ENCODE results near the gene CFAP46. TPM values are rescaled to one million over a fixed set of nuclear protein-coding genes. Genes with fewer than 3 reads are reported as not detected.
"Not testable (repeated sequence)": the region's sequence is repeated elsewhere in the genome, so short reads cannot be mapped to it uniquely, and the experiment has no call there.

The CFAP46 gene
- polyA plus RNA-seq, 2 donors = 0.40 to 0.73 TPM

DNA sequence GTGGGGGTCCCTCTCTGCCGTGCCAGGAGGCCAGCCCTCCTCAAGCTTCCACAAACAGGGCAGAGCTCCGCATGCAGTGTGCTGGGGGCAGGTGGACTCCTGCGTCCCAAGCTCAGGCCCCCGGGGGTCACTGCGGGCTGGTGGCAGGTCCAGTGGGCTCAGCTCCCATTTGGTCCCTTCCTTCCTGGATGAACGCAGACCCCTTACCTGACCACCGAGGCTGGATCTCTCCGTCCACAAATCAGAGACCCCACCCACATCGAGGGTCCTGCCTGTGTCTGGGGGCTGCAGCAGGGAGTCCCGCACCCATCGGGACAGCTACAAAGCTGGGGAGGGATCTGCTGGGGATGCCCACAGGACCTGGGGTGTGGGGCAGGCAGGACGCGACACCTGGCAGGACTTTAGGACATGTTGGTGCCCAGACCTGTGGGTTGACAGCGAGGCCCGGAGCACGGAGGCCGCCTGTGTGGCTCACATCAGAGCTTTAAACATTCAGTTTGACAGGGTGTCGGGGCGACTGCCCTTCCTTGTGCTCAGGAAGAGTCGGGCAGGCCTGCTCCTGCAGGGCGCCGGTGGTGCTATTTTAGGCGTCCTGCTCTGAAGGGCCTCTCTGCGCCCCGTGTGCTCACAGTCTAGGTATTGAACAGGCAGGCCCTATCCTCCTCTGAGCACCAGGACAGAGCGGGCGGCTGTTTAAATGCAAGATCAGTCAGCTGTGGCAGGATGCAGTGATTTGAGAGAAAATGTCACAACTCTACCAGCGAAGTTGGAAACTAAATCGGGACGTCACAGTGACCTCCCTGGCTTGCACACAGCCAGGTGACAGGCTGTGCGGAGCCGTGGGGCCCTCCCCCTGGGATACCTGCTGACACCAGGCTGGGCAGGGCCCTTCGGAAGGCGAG is 15.9 kb upstream of the CFAP46 start:
- H3K27me3 ChIP-seq (ENCODE audit: control insufficient read depth in 1 of 2, insufficient read depth in 2 of 2, low read length in 2 of 2) = no peaks in the 10 kb centered on the region
- H3K4me3 ChIP-seq (ENCODE audit: low read depth in 1 of 2, low read length in 2 of 2) = no peak overlapping the region
- H3K4me1 ChIP-seq (ENCODE audit: control insufficient read depth in 2 of 2, insufficient read depth in 2 of 2, low read length in 1 of 2) = peaks cover 8 to 13% of the 10 kb centered on the region in 2 donors
- no peak overlapping the region for H3K27ac ChIP-seq (ENCODE audit: low read depth in 2 of 2, low read length in 1 of 2)
- H3K36me3 ChIP-seq (ENCODE audit: control insufficient read depth in 2 of 2, insufficient read depth in 2 of 2, low read length in 1 of 2) = no peaks in the 10 kb centered on the region
- WGBS, 2 donors = 73 to 79% methylated on average over 34 of the region's 34 CpGs
- H3K9me3 ChIP-seq (ENCODE audit: control insufficient read depth in 2 of 2, insufficient read depth in 1 of 2, low read depth in 1 of 2, low read length in 1 of 2) = no peaks in the 10 kb centered on the region

- no peaks in the 10 kb centered on the region for H3K27me3 ChIP-seq (ENCODE audit: control insufficient read depth in 1 of 2, insufficient read depth in 2 of 2, low read length in 2 of 2)
- 88% methylated on average over 10 of the region's 10 CpGs for WGBS, 2 donors
- H3K36me3 ChIP-seq (ENCODE audit: control insufficient read depth in 2 of 2, insufficient read depth in 2 of 2, low read length in 1 of 2) = no peaks in the 10 kb centered on the region
Observed at GRCh38 chr10:132957131-132957530, 14.8 kb upstream of the CFAP46 start.

DNA sequence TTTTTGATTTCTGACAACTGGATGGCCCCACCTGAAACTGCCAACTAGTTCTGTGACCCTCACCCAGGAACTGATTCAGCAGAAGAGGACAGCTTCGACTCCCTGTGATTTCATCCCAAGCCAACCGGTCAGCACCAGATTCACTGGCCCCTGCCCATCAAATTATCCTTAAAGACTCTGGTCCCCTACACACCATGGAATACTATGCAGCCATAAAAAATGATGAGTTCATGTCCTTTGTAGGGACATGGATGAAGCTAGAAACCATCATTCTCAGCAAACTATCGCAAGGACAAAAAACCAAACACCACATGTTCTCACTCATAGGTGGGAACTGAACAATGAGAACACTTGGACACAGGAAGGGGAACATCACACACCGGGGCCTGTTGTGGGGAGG is 13.9 kb upstream of the CFAP46 start:
- H3K9me3 ChIP-seq (ENCODE audit: control insufficient read depth in 2 of 2, insufficient read depth in 1 of 2, low read depth in 1 of 2, low read length in 1 of 2); H3K4me1 ChIP-seq (ENCODE audit: control insufficient read depth in 2 of 2, insufficient read depth in 2 of 2, low read length in 1 of 2); H3K27me3 ChIP-seq (ENCODE audit: control insufficient read depth in 1 of 2, insufficient read depth in 2 of 2, low read length in 2 of 2); H3K4me3 ChIP-seq (ENCODE audit: low read depth in 1 of 2, low read length in 2 of 2); H3K27ac ChIP-seq (ENCODE audit: low read depth in 2 of 2, low read length in 1 of 2); H3K36me3 ChIP-seq (ENCODE audit: control insufficient read depth in 2 of 2, insufficient read depth in 2 of 2, low read length in 1 of 2): not testable (repeated sequence)
- 89 to 95% methylated on average over 3 of the region's 4 CpGs for WGBS, 2 donors

More at GRCh38 chr10:132957131-132957530, 14.8 kb upstream of the CFAP46 start:
- H3K9me3 ChIP-seq (ENCODE audit: control insufficient read depth in 2 of 2, insufficient read depth in 1 of 2, low read depth in 1 of 2, low read length in 1 of 2) = no peaks in the 10 kb centered on the region
- no peak overlapping the region for H3K27ac ChIP-seq (ENCODE audit: low read depth in 2 of 2, low read length in 1 of 2)
- no peak overlapping the region for H3K4me3 ChIP-seq (ENCODE audit: low read depth in 1 of 2, low read length in 2 of 2)
- H3K4me1 ChIP-seq (ENCODE audit: control insufficient read depth in 2 of 2, insufficient read depth in 2 of 2, low read length in 1 of 2) = peaks cover 8 to 13% of the 10 kb centered on the region in 2 donors

DNA sequence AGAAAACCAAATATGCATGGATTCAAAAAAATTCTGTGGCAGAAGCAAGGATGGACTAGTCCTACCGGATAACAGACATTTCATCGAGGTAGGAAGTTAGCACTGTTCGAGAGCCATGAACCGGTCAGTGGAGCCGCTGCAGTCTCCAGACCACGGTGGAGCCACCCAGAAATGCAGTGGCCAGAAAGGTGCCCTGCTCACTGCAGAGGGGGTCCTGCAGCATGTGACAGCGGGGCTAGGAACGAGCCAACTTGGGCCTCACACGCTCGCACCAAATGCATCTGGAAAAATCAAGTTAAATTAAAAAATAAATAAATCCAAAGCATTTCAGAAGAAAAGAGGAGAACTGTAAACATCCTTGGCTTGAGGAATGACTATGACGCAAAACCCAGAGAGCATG is 13.1 kb upstream of the CFAP46 start:
- Histone ChIP-seq H3K4me3 (ENCODE audit: low read depth in 1 of 2, low read length in 2 of 2) (no peak overlapping the region), H3K9me3 (ENCODE audit: control insufficient read depth in 2 of 2, insufficient read depth in 1 of 2, low read depth in 1 of 2, low read length in 1 of 2) (no peaks in the 10 kb centered on the region), H3K27me3 (ENCODE audit: control insufficient read depth in 1 of 2, insufficient read depth in 2 of 2, low read length in 2 of 2) (no peaks in the 10 kb centered on the region), H3K4me1 (ENCODE audit: control insufficient read depth in 2 of 2, insufficient read depth in 2 of 2, low read length in 1 of 2) (peaks cover 3 to 8% of the 10 kb centered on the region in 2 donors), H3K27ac (ENCODE audit: low read depth in 2 of 2, low read length in 1 of 2) (no peak overlapping the region), H3K36me3 (ENCODE audit: control insufficient read depth in 2 of 2, insufficient read depth in 2 of 2, low read length in 1 of 2) (no peaks in the 10 kb centered on the region)
- 85 to 88% methylated on average over 11 of the region's 11 CpGs for WGBS, 2 donors

DNA sequence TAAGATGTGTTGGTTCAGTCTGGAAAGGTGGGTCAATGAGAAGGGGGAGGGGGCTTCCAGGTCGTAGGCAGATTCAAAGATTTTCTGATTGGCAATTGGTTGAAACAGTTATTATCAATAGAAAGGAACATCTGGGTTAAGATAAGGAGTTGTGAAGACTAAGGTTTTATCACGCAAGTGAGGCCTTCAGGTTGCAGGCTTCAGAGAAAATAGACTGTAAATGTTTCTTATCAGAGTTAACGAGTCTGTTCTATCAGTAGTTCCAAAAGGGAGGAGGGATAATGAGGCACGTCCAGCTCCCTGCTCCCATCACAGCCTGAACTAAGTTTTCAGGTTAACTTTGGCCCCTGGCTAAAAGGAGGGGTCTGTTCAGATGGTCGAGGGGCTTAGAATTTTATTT is 11.1 kb upstream of the CFAP46 start:
- Histone ChIP-seq H3K9me3 (ENCODE audit: control insufficient read depth in 2 of 2, insufficient read depth in 1 of 2, low read depth in 1 of 2, low read length in 1 of 2) (no peaks in the 10 kb centered on the region), H3K27me3 (ENCODE audit: control insufficient read depth in 1 of 2, insufficient read depth in 2 of 2, low read length in 2 of 2) (no peaks in the 10 kb centered on the region), H3K27ac (ENCODE audit: low read depth in 2 of 2, low read length in 1 of 2) (no peak overlapping the region)

DNA sequence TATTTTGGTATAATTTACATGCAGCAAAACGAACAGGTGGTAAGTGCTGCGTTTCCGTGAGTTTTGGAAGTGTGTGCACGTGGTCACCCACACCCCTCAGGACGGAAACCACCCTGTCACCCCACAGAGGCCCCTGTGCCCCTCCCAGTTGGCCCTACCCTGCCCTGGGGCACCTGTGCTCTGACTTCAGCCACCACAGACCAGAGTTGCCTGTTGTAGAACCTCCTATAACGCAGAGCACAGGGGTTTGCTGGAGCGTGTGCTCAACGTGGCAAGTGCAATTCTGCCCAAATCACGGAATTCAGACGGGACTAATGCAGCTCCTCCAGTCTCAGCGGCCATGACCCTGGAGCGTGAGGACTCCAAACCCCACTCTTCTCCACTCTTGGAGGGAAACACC is 9.6 kb upstream of the CFAP46 start:
- H3K4me1 ChIP-seq (ENCODE audit: control insufficient read depth in 2 of 2, insufficient read depth in 2 of 2, low read length in 1 of 2) = no peaks in the 10 kb centered on the region
- H3K27me3 ChIP-seq (ENCODE audit: control insufficient read depth in 1 of 2, insufficient read depth in 2 of 2, low read length in 2 of 2) = no peaks in the 10 kb centered on the region
- no peak overlapping the region for H3K27ac ChIP-seq (ENCODE audit: low read depth in 2 of 2, low read length in 1 of 2)
- H3K4me3 ChIP-seq (ENCODE audit: low read depth in 1 of 2, low read length in 2 of 2) = no peak overlapping the region
- H3K9me3 ChIP-seq (ENCODE audit: control insufficient read depth in 2 of 2, insufficient read depth in 1 of 2, low read depth in 1 of 2, low read length in 1 of 2) = no peaks in the 10 kb centered on the region
- no peaks in the 10 kb centered on the region for H3K36me3 ChIP-seq (ENCODE audit: control insufficient read depth in 2 of 2, insufficient read depth in 2 of 2, low read length in 1 of 2)
- WGBS, 2 donors = 63 to 70% methylated on average over 12 of the region's 12 CpGs

More for the DNA sequence above, 11.1 kb upstream of the CFAP46 start:
- Histone ChIP-seq H3K36me3 (ENCODE audit: control insufficient read depth in 2 of 2, insufficient read depth in 2 of 2, low read length in 1 of 2) (no peaks in the 10 kb centered on the region), H3K4me1 (ENCODE audit: control insufficient read depth in 2 of 2, insufficient read depth in 2 of 2, low read length in 1 of 2) (no peaks in the 10 kb centered on the region), H3K4me3 (ENCODE audit: low read depth in 1 of 2, low read length in 2 of 2) (no peak overlapping the region)
- WGBS, 2 donors = 41 to 49% methylated on average over 5 of the region's 5 CpGs

DNA sequence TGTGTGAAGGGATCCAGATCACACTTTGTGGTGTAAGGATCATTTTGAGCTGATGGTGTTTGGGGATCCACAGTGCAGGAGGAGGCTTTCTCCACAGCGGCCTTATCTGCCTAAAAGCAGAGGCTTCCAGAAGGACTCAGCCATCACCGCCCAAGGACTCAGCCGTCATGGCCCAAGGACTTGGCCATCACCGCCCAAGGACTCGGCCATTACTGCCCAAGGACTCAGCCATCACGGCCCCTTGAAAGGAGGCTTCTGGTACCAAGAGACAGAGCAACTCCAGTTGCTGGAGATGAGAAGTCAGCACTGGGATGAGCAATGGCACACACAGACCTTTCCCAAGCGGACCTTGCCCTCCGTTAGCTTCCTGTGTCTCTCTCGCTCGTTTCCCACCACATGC is 6.0 kb upstream of the CFAP46 start:
- Histone ChIP-seq H3K27me3 (ENCODE audit: control insufficient read depth in 1 of 2, insufficient read depth in 2 of 2, low read length in 2 of 2) (no peaks in the 10 kb centered on the region), H3K36me3 (ENCODE audit: control insufficient read depth in 2 of 2, insufficient read depth in 2 of 2, low read length in 1 of 2) (no peaks in the 10 kb centered on the region), H3K27ac (ENCODE audit: low read depth in 2 of 2, low read length in 1 of 2) (no peak overlapping the region), H3K4me1 (ENCODE audit: control insufficient read depth in 2 of 2, insufficient read depth in 2 of 2, low read length in 1 of 2) (no peaks in the 10 kb centered on the region), H3K9me3 (ENCODE audit: control insufficient read depth in 2 of 2, insufficient read depth in 1 of 2, low read depth in 1 of 2, low read length in 1 of 2) (no peaks in the 10 kb centered on the region), H3K4me3 (ENCODE audit: low read depth in 1 of 2, low read length in 2 of 2) (no peak overlapping the region)
- 85 to 86% methylated on average over 10 of the region's 10 CpGs for WGBS, 2 donors

GRCh38 chr10:132947843-132948242 is 5.5 kb upstream of the CFAP46 start:
- H3K4me3 ChIP-seq (ENCODE audit: low read depth in 1 of 2, low read length in 2 of 2) = no peak overlapping the region
- H3K36me3 ChIP-seq (ENCODE audit: control insufficient read depth in 2 of 2, insufficient read depth in 2 of 2, low read length in 1 of 2) = no peaks in the 10 kb centered on the region
- no peaks in the 10 kb centered on the region for H3K4me1 ChIP-seq (ENCODE audit: control insufficient read depth in 2 of 2, insufficient read depth in 2 of 2, low read length in 1 of 2)
- WGBS, 2 donors = 81 to 84% methylated on average over 6 of the region's 6 CpGs
- no peak overlapping the region for H3K27ac ChIP-seq (ENCODE audit: low read depth in 2 of 2, low read length in 1 of 2)
- H3K27me3 ChIP-seq (ENCODE audit: control insufficient read depth in 1 of 2, insufficient read depth in 2 of 2, low read length in 2 of 2) = no peaks in the 10 kb centered on the region
- no peaks in the 10 kb centered on the region for H3K9me3 ChIP-seq (ENCODE audit: control insufficient read depth in 2 of 2, insufficient read depth in 1 of 2, low read depth in 1 of 2, low read length in 1 of 2)

DNA sequence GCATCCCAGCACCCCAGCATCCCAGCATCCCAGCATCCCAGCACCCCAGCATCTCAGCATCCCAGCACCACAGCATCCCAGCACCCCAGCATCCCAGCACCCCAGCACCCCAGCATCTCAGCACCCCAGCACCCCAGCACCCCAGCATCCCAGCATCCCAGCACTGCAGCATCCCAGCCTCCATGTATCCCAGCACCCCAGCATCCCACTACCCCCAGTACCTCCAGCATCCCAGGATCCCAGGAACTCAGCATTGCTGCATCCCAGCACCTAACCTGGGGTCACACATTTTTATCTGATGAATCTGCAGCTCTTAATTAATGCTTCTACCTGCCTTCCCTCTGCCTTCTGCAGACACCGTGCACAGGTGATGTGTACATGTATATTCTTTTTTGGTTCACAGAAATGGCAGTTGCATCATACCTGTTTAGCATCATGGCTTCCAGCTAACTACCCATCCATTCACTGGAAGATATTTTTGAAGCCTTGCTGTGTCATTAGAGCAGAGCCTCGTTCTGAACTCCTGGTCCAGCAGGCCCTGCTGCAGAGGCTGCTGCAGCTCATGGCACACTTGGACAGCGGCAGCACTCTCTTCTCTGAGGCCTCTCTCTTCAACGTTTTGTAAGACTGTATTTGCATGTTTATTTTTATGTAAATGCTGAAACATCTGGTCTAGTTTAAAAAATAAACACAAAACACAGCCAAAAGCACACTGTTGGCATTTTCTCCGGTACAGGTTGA is 4.6 kb upstream of the CFAP46 start:
- Histone ChIP-seq H3K4me1 (ENCODE audit: control insufficient read depth in 2 of 2, insufficient read depth in 2 of 2, low read length in 1 of 2) (no peaks in the 10 kb centered on the region), H3K4me3 (ENCODE audit: low read depth in 1 of 2, low read length in 2 of 2) (no peak overlapping the region), H3K36me3 (ENCODE audit: control insufficient read depth in 2 of 2, insufficient read depth in 2 of 2, low read length in 1 of 2) (no peaks in the 10 kb centered on the region), H3K27me3 (ENCODE audit: control insufficient read depth in 1 of 2, insufficient read depth in 2 of 2, low read length in 2 of 2) (peaks cover 0 to 3% of the 10 kb centered on the region in 2 donors), H3K9me3 (ENCODE audit: control insufficient read depth in 2 of 2, insufficient read depth in 1 of 2, low read depth in 1 of 2, low read length in 1 of 2) (no peaks in the 10 kb centered on the region), H3K27ac (ENCODE audit: low read depth in 2 of 2, low read length in 1 of 2) (no peak overlapping the region)
- 48 to 56% methylated on average over 5 of the region's 5 CpGs for WGBS, 2 donors
